ENCODE data around the gene RIGI.
"Not testable (repeated sequence)": the region's sequence is repeated elsewhere in the genome, so short reads cannot be mapped to it uniquely, and the experiment has no call there.

The RIGI gene

GRCh38 chr9:32551276-32552051, 25.5 kb upstream of the RIGI start:
- Mint-ChIP-seq H3K27me3 (no peaks in the 10 kb centered on the region), H3K4me3 (peak overlapping the region; percentile 95 to 96), H3K9me3 (no peaks in the 10 kb centered on the region), H3K27ac (peak overlapping the region; percentile 97 to 98), H3K36me3 (ENCODE audit: insufficient read depth) (peaks cover 28% of the 10 kb centered on the region), H3K4me1 (ENCODE audit: low read depth in 2 of 2) (peaks cover 24 to 63% of the 10 kb centered on the region in 2 donors)
- peak; percentile 8 for ATAC-seq (replicated peaks)
- peak; percentile 28 to 45 (median 34) for DNase-seq

GRCh38 chr9:32550562-32551275, 24.7 kb upstream of the RIGI start:
- peak overlapping the region; percentile 95 to 96 for H3K4me3 Mint-ChIP-seq
- ATAC-seq (replicated peaks) (peak; percentile 80), DNase-seq (peak; percentile 92 to 95 (median 93))
- H3K36me3 Mint-ChIP-seq (ENCODE audit: insufficient read depth), result peaks cover 28% of the 10 kb centered on the region
- peaks cover 25 to 62% of the 10 kb centered on the region in 2 donors for H3K4me1 Mint-ChIP-seq (ENCODE audit: low read depth in 2 of 2)
- no peaks in the 10 kb centered on the region for H3K9me3 Mint-ChIP-seq
- no peaks in the 10 kb centered on the region for H3K27me3 Mint-ChIP-seq
- peak overlapping the region; percentile 97 to 98 for H3K27ac Mint-ChIP-seq

- DNase-seq, result no peak
- peaks cover 25 to 62% of the 10 kb centered on the region in 2 donors for H3K4me1 Mint-ChIP-seq (ENCODE audit: low read depth in 2 of 2)
- peak overlapping the region; percentile 95 to 96 for H3K4me3 Mint-ChIP-seq
- no peaks in the 10 kb centered on the region for H3K9me3 Mint-ChIP-seq
- ATAC-seq (replicated peaks), result no peak
- no peaks in the 10 kb centered on the region for H3K27me3 Mint-ChIP-seq
- peaks cover 28% of the 10 kb centered on the region for H3K36me3 Mint-ChIP-seq (ENCODE audit: insufficient read depth)
- peak overlapping the region; percentile 97 to 98 for H3K27ac Mint-ChIP-seq
These were observed 24.2 kb upstream of the RIGI start for GRCh38 chr9:32550150-32550561.

GRCh38 chr9:32548213-32548612, 22.2 kb upstream of the RIGI start:
- DNase-seq; H3K4me3 Mint-ChIP-seq; H3K27me3 Mint-ChIP-seq; H3K27ac Mint-ChIP-seq; ATAC-seq (replicated peaks); H3K9me3 Mint-ChIP-seq: not testable (repeated sequence)
- Mint-ChIP-seq H3K36me3 (ENCODE audit: insufficient read depth) (peaks cover 36% of the 10 kb centered on the region), H3K4me1 (ENCODE audit: low read depth in 2 of 2) (peaks cover 24 to 54% of the 10 kb centered on the region in 2 donors)

- Mint-ChIP-seq H3K27ac (peak overlapping the region; percentile 54 to 75), H3K9me3 (no peaks in the 10 kb centered on the region), H3K27me3 (no peaks in the 10 kb centered on the region), H3K36me3 (ENCODE audit: insufficient read depth) (peaks cover 24% of the 10 kb centered on the region), H3K4me1 (ENCODE audit: low read depth in 2 of 2) (peaks cover 15 to 40% of the 10 kb centered on the region in 2 donors), H3K4me3 (no peak overlapping the region)
- ATAC-seq (replicated peaks), result no peak
- DNase-seq, result no peak
These were observed 19.9 kb upstream of the RIGI start for GRCh38 chr9:32545884-32546283.

- Mint-ChIP-seq H3K27ac (no peak overlapping the region), H3K9me3 (no peaks in the 10 kb centered on the region), H3K27me3 (no peaks in the 10 kb centered on the region), H3K36me3 (ENCODE audit: insufficient read depth) (peaks cover 32% of the 10 kb centered on the region), H3K4me1 (ENCODE audit: low read depth in 2 of 2) (peaks cover 4 to 20% of the 10 kb centered on the region in 2 donors), H3K4me3 (no peak overlapping the region)
- no peak for DNase-seq
- ATAC-seq (replicated peaks), result no peak
These were observed 17.1 kb upstream of the RIGI start for GRCh38 chr9:32543047-32543446.

GRCh38 chr9:32533816-32534215, 7.8 kb upstream of the RIGI start:
- H3K36me3 Mint-ChIP-seq (ENCODE audit: insufficient read depth), result peaks cover under 1% of the 10 kb centered on the region
- no peak for DNase-seq
- H3K27ac Mint-ChIP-seq, result no peak overlapping the region
- H3K4me1 Mint-ChIP-seq (ENCODE audit: low read depth in 2 of 2), result no peaks in the 10 kb centered on the region
- H3K27me3 Mint-ChIP-seq, result no peaks in the 10 kb centered on the region
- no peak overlapping the region for H3K4me3 Mint-ChIP-seq
- no peaks in the 10 kb centered on the region for H3K9me3 Mint-ChIP-seq
- no peak for ATAC-seq (replicated peaks)

GRCh38 chr9:32533336-32533735, 7.3 kb upstream of the RIGI start:
- H3K4me3 Mint-ChIP-seq, result no peak overlapping the region
- H3K36me3 Mint-ChIP-seq (ENCODE audit: insufficient read depth), result no peaks in the 10 kb centered on the region
- H3K27me3 Mint-ChIP-seq, result no peaks in the 10 kb centered on the region
- H3K9me3 Mint-ChIP-seq, result no peaks in the 10 kb centered on the region
- no peak for DNase-seq
- no peak overlapping the region for H3K27ac Mint-ChIP-seq
- no peak for ATAC-seq (replicated peaks)
- no peaks in the 10 kb centered on the region for H3K4me1 Mint-ChIP-seq (ENCODE audit: low read depth in 2 of 2)

GRCh38 chr9:32526707-32527048, 682 bp upstream of the RIGI start:
- Mint-ChIP-seq H3K27ac (peak overlapping the region; percentile 93 to 94), H3K4me1 (ENCODE audit: low read depth in 2 of 2) (peaks cover 30 to 44% of the 10 kb centered on the region in 2 donors), H3K9me3 (no peaks in the 10 kb centered on the region), H3K36me3 (ENCODE audit: insufficient read depth) (peaks cover 22% of the 10 kb centered on the region), H3K4me3 (peak overlapping the region; percentile 89 to 94), H3K27me3 (no peaks in the 10 kb centered on the region)
- DNase-seq (no peak), ATAC-seq (replicated peaks) (no peak)

- Mint-ChIP-seq H3K36me3 (ENCODE audit: insufficient read depth) (peaks cover 22% of the 10 kb centered on the region), H3K9me3 (no peaks in the 10 kb centered on the region), H3K27ac (peak overlapping the region; percentile 93 to 94), H3K4me1 (ENCODE audit: low read depth in 2 of 2) (peaks cover 30 to 48% of the 10 kb centered on the region in 2 donors), H3K27me3 (no peaks in the 10 kb centered on the region), H3K4me3 (peak overlapping the region; percentile 89 to 94)
- ATAC-seq (replicated peaks), result no peak
- DNase-seq, result no peak
These were observed 326 bp downstream of the RIGI start for GRCh38 chr9:32525709-32526030.

GRCh38 chr9:32524892-32525708, 896 bp downstream of the RIGI start:
- peaks cover 30 to 48% of the 10 kb centered on the region in 2 donors for H3K4me1 Mint-ChIP-seq (ENCODE audit: low read depth in 2 of 2)
- H3K36me3 Mint-ChIP-seq (ENCODE audit: insufficient read depth), result peaks cover 22% of the 10 kb centered on the region
- DNase-seq, result peak in 2 of 3 experiments; percentile 4 to 18
- H3K9me3 Mint-ChIP-seq, result no peaks in the 10 kb centered on the region
- H3K4me3 Mint-ChIP-seq, result peak overlapping the region; percentile 89 to 94
- H3K27me3 Mint-ChIP-seq, result no peaks in the 10 kb centered on the region
- peak overlapping the region; percentile 93 to 94 for H3K27ac Mint-ChIP-seq
- ATAC-seq (replicated peaks), result peak; percentile 12

GRCh38 chr9:32524558-32524891, 1.5 kb downstream of the RIGI start:
- not testable (repeated sequence) for H3K27me3 Mint-ChIP-seq; ATAC-seq (replicated peaks); DNase-seq; H3K9me3 Mint-ChIP-seq
- Mint-ChIP-seq H3K36me3 (ENCODE audit: insufficient read depth) (peaks cover 22% of the 10 kb centered on the region), H3K27ac (peak overlapping the region; percentile 93 to 94), H3K4me3 (peak overlapping the region; percentile 89 to 94), H3K4me1 (ENCODE audit: low read depth in 2 of 2) (peaks cover 30 to 48% of the 10 kb centered on the region in 2 donors)

- H3K4me1 Mint-ChIP-seq (ENCODE audit: low read depth in 2 of 2), result peaks cover 30 to 48% of the 10 kb centered on the region in 2 donors
- peak overlapping the region; percentile 9 to 94 for H3K27ac Mint-ChIP-seq
- ATAC-seq (replicated peaks) (no peak), DNase-seq (no peak)
- no peaks in the 10 kb centered on the region for H3K9me3 Mint-ChIP-seq
- peaks cover 22% of the 10 kb centered on the region for H3K36me3 Mint-ChIP-seq (ENCODE audit: insufficient read depth)
- H3K4me3 Mint-ChIP-seq, result peak overlapping the region; percentile 89 to 94
- H3K27me3 Mint-ChIP-seq, result no peaks in the 10 kb centered on the region
These were observed 2.1 kb downstream of the RIGI start for GRCh38 chr9:32523910-32524309.
